Fibroblast of lung (primary cell): ENCODE data around the gene TSPAN2.

Experiments
- CTCF ChIP-seq, 2 donors: IDR thresholded peaks in 1 of 2; conservative IDR thresholded peaks in 1 of 2; 1 replicate in 1 of 2; 2 replicates in 1 of 2; pipeline ENCODE4 v1.5.1; 2011 to 2012; ENCODE audit warnings: low read length in 2 of 2, control low read depth in 1 of 2, inconsistent platforms in 1 of 2, low read depth in 1 of 2, mild to moderate bottlenecking in 1 of 2
- EZH2 ChIP-seq: IDR thresholded peaks from 2 replicates; pipeline ENCODE4 v1.5.1; 2012; ENCODE audit warnings: low read length, control low read depth, mild to moderate bottlenecking; ENCODE audit errors: missing control alignments

- TF ChIP-seq CTCF (conservative IDR thresholded peaks at IDR 0.05 in 1 of 2, IDR thresholded peaks at IDR 0.05 in 1 of 2; ENCODE audit: low read depth in 1 of 2, low read length in 2 of 2) (no peak), EZH2 (no peak)
These were observed 15.8 kb downstream of the TSPAN2 start for GRCh38 chr1:115073298-115074087.
